GM12875 (cell line): Measurements from ENCODE around the gene RFT1.
"Not testable (repeated sequence)": the region's sequence is repeated elsewhere in the genome, so short reads cannot be mapped to it uniquely, and the experiment has no call there.

Experiments
- H3K4me3 ChIP-seq: one replicate; pipeline ENCODE4 v1.5.1; 2011; ENCODE audit warnings: low read depth, low read length, control low read depth
- CTCF ChIP-seq: IDR thresholded peaks from 2 replicates; pipeline ENCODE4 v1.5.1; 2011; ENCODE audit warnings: low read depth, mild to moderate bottlenecking, control low read depth, inconsistent platforms, low read length, moderate library complexity, borderline replicate concordance; ENCODE audit not compliant: insufficient read depth

Gene RFT1

DNA sequence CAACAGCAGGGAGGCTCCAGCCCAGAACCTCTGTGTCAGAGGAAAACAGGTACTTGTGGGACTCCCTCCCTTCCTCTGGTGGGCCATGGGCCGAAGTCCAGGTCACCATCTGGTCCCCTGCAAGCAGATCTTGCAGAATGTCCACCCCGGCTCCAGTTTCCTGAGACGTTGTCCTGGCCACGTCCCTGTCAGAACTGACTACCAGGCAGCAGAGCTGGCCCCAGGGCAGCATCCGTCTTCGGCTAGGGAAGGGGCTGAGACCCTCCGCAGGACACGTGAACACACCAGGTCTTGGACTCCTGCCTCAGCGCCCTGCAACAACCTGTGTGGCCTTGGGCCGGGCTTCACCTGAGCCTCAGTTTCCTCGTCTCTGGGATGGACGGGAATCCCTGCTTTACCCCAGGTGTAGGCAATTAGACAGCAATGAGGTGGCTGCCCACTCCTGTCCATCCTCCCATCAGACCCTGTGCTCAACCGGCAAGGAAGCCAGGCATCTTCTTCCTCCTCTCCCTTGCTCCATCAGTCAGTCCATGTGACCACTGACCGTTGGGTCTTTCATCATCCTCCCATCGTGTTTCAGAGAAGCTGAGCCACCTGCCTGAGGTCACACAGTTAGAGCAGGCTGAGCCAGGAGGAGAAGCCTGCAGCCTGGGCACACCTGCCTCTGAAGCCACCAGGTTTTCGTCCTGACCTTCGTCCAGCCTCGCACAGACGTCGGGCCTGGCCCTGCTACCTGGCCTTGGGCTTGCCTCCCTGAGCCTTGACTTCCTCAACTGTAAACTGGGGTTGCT lies 21.8 kb upstream of the RFT1 start:
- TF ChIP-seq CTCF: no peak
- no peak overlapping the region for H3K4me3 ChIP-seq

GRCh38 chr3:53151465-53151864 lies 21.2 kb upstream of the RFT1 start:
- no peak for TF ChIP-seq CTCF
- H3K4me3 ChIP-seq: no peak overlapping the region

GRCh38 chr3:53151086-53151438 lies 20.8 kb upstream of the RFT1 start:
- not testable (repeated sequence) for H3K4me3 ChIP-seq

- no peak for TF ChIP-seq CTCF
- H3K4me3 ChIP-seq: no peak overlapping the region
Measured at GRCh38 chr3:53150247-53151085, 20.2 kb upstream of the RFT1 start.

- no peak overlapping the region for H3K4me3 ChIP-seq
- no peak for TF ChIP-seq CTCF
Measured at GRCh38 chr3:53149699-53150098, 19.5 kb upstream of the RFT1 start.

GRCh38 chr3:53149006-53149690 lies 18.9 kb upstream of the RFT1 start:
- H3K4me3 ChIP-seq: no peak overlapping the region
- no peak for TF ChIP-seq CTCF

DNA sequence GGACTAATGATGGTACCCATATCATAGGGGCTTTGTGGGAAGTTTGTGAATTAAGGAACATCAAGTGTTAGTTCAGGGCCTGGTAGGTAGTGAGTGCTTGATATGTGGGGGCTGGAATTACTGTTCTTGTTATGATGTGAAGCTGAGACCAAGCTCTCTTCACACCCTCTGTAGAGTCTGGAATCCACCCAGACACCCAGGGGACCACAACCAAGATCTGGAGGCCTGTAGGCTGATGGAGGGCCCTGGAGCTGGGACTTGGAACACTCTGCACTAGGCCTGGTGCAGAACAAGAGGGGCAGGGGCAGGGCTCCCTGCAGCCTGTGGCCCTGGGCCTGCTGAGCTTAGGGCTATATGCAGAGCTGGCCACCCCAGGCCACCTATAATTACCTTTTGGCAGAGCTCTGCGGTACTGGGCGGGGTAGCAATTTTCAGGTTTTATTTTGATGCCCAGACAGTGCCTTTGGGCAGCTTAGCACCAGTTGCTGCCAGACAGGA lies 17.7 kb upstream of the RFT1 start:
- TF ChIP-seq CTCF: no peak
- H3K4me3 ChIP-seq: no peak overlapping the region
